ENCODE measurements around the gene ALPK3.

DNA sequence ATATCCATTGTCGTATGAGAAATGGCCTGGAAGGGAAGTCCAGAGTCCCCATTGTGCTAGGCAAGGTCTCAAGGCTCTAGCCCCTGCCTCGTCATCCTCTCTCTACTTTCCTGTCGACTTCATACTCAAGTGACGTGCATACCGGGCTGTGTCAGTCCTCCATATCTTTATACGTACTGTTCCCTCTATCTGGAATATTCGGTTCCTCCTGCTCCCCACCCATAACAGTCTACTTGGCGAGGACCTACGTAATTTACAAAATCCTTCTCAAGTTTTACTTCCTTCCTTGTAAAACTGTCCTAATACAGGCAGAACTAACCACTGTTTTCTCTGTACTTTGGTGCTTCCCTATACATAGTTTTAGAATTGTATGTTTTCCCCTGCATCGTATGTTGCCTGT, 2.2 kb upstream of the ALPK3 start:
- TF ChIP-seq, protein P1, sequence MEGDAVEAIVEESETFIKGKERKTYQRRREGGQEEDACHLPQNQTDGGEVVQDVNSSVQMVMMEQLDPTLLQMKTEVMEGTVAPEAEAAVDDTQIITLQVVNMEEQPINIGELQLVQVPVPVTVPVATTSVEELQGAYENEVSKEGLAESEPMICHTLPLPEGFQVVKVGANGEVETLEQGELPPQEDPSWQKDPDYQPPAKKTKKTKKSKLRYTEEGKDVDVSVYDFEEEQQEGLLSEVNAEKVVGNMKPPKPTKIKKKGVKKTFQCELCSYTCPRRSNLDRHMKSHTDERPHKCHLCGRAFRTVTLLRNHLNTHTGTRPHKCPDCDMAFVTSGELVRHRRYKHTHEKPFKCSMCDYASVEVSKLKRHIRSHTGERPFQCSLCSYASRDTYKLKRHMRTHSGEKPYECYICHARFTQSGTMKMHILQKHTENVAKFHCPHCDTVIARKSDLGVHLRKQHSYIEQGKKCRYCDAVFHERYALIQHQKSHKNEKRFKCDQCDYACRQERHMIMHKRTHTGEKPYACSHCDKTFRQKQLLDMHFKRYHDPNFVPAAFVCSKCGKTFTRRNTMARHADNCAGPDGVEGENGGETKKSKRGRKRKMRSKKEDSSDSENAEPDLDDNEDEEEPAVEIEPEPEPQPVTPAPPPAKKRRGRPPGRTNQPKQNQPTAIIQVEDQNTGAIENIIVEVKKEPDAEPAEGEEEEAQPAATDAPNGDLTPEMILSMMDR (IDR thresholded peaks at IDR 0.05) = no peak
- TF ChIP-seq ZFX (IDR thresholded peaks at IDR 0.05; ENCODE audit: borderline replicate concordance) = no peak

All from 22Rv1 (cell line).